Upper lobe of left lung (tissue), 4 donors: ENCODE data around the gene USP13.

Experiments used
- CTCF ChIP-seq, 6 experiments: fragments of 450-650 bp in 4 of 6; fragments of 200-600 bp in 2 of 6; sonication (generic) in 2 of 6; IDR thresholded peaks; one replicate each; pipeline ENCODE4 v1.5.1; 2016 to 2019; ENCODE audit warnings: antibody characterized with exemption in 6 of 6
- POLR2A ChIP-seq, 4 donors: fragments of 450-650 bp; IDR thresholded peaks; one replicate each; pipeline ENCODE4 v1.5.1; 2016 to 2017; ENCODE audit warnings: antibody characterized with exemption in 4 of 4, mild to moderate bottlenecking in 2 of 4
- POLR2AphosphoS5 ChIP-seq, 2 donors: sonication (generic); formaldehyde crosslinking; IDR thresholded peaks; one replicate each; pipeline ENCODE4 v1.5.1; 2017; ENCODE audit warnings: antibody characterized with exemption in 2 of 2

GRCh38 chr3:179695672-179696313, 43.0 kb downstream of the USP13 start:
- no peak for TF ChIP-seq POLR2A (IDR thresholded peaks at IDR 0.05)
- TF ChIP-seq CTCF (IDR thresholded peaks at IDR 0.05) = no peak
- TF ChIP-seq POLR2AphosphoS5 (IDR thresholded peaks at IDR 0.05) = no peak
